Stimulated activated memory B cell treated with anti-CD40 and anti-IgM and Interleukin-4, amounts not matched to agents 10 μg/mL and 1 μg/mL and 100 μg/mL, for 72 hours (primary cell): ENCODE data around the gene SYNE4.
A peak's percentile ranks its signal among the peaks of the same experiment; 100 is the strongest.
"Not testable (repeated sequence)": the region's sequence is repeated elsewhere in the genome, so short reads cannot be mapped to it uniquely, and the experiment has no call there.

Experiments
- ATAC-seq: fragments of 150-1000 bp; cut with Tn5 transposase; 2 replicates; pipeline ENCODE4 v1.10.0; 2021
- H3K27ac Mint-ChIP-seq: one replicate; pipeline ENCODE4 v1.8.0; 2022; ENCODE audit warnings: mild to moderate bottlenecking, mixed read lengths
- H3K27me3 Mint-ChIP-seq: one replicate; pipeline ENCODE4 v1.8.0; 2022; ENCODE audit warnings: mixed read lengths
- H3K36me3 Mint-ChIP-seq: one replicate; pipeline ENCODE4 v1.8.0; 2022; ENCODE audit warnings: mixed read lengths
- H3K4me1 Mint-ChIP-seq: one replicate; pipeline ENCODE4 v1.8.0; 2022; ENCODE audit warnings: mixed read lengths
- H3K4me3 Mint-ChIP-seq: one replicate; pipeline ENCODE4 v1.8.0; 2022; ENCODE audit warnings: mild to moderate bottlenecking, moderate library complexity, mixed read lengths
- H3K9me3 Mint-ChIP-seq: one replicate; pipeline ENCODE4 v1.8.0; 2022; ENCODE audit warnings: mixed read lengths

The SYNE4 gene

GRCh38 chr19:35983177-35983576 is 25.4 kb downstream of the SYNE4 start:
- Mint-ChIP-seq H3K27ac (no peak overlapping the region), H3K36me3 (no peaks in the 10 kb centered on the region), H3K9me3 (no peaks in the 10 kb centered on the region), H3K4me1 (peaks cover 9% of the 10 kb centered on the region), H3K4me3 (no peak overlapping the region), H3K27me3 (peaks cover 85% of the 10 kb centered on the region)
- ATAC-seq: no peak

- H3K27ac Mint-ChIP-seq, ATAC-seq, H3K4me3 Mint-ChIP-seq, H3K4me1 Mint-ChIP-seq, H3K9me3 Mint-ChIP-seq, H3K36me3 Mint-ChIP-seq: not testable (repeated sequence)
- peaks cover 78% of the 10 kb centered on the region for H3K27me3 Mint-ChIP-seq
Observed at GRCh38 chr19:35980997-35981396, 27.6 kb downstream of the SYNE4 start.

- H3K27ac Mint-ChIP-seq: no peak overlapping the region
- H3K36me3 Mint-ChIP-seq: no peaks in the 10 kb centered on the region
- no peaks in the 10 kb centered on the region for H3K4me1 Mint-ChIP-seq
- H3K27me3 Mint-ChIP-seq: peaks cover 58% of the 10 kb centered on the region
- no peak overlapping the region for H3K4me3 Mint-ChIP-seq
- no peak for ATAC-seq
- H3K9me3 Mint-ChIP-seq: no peaks in the 10 kb centered on the region
Observed at GRCh38 chr19:35978832-35979365, 29.7 kb downstream of the SYNE4 start.

- H3K27ac Mint-ChIP-seq: no peak overlapping the region
- no peaks in the 10 kb centered on the region for H3K36me3 Mint-ChIP-seq
- ATAC-seq: no peak
- peaks cover 51% of the 10 kb centered on the region for H3K27me3 Mint-ChIP-seq
- H3K9me3 Mint-ChIP-seq: no peaks in the 10 kb centered on the region
- no peaks in the 10 kb centered on the region for H3K4me1 Mint-ChIP-seq
- H3K4me3 Mint-ChIP-seq: no peak overlapping the region
Observed at GRCh38 chr19:35978271-35978670, 30.3 kb downstream of the SYNE4 start.

GRCh38 chr19:35977446-35978222 is 31.0 kb downstream of the SYNE4 start:
- no peaks in the 10 kb centered on the region for H3K36me3 Mint-ChIP-seq
- no peak overlapping the region for H3K4me3 Mint-ChIP-seq
- no peaks in the 10 kb centered on the region for H3K4me1 Mint-ChIP-seq
- H3K27ac Mint-ChIP-seq: no peak overlapping the region
- H3K9me3 Mint-ChIP-seq: no peaks in the 10 kb centered on the region
- H3K27me3 Mint-ChIP-seq: peaks cover 46% of the 10 kb centered on the region
- peak; percentile 55 for ATAC-seq

GRCh38 chr19:35975608-35976214 is 32.9 kb downstream of the SYNE4 start:
- H3K4me3 Mint-ChIP-seq: no peak overlapping the region
- no peak overlapping the region for H3K27ac Mint-ChIP-seq
- no peaks in the 10 kb centered on the region for H3K9me3 Mint-ChIP-seq
- H3K4me1 Mint-ChIP-seq: no peaks in the 10 kb centered on the region
- H3K36me3 Mint-ChIP-seq: no peaks in the 10 kb centered on the region
- peaks cover 29% of the 10 kb centered on the region for H3K27me3 Mint-ChIP-seq
- no peak for ATAC-seq

GRCh38 chr19:35973487-35973886 is 35.1 kb downstream of the SYNE4 start:
- no peak overlapping the region for H3K4me3 Mint-ChIP-seq
- H3K4me1 Mint-ChIP-seq: no peaks in the 10 kb centered on the region
- no peaks in the 10 kb centered on the region for H3K9me3 Mint-ChIP-seq
- no peak overlapping the region for H3K27ac Mint-ChIP-seq
- H3K27me3 Mint-ChIP-seq: peaks cover 18% of the 10 kb centered on the region
- ATAC-seq: no peak
- no peaks in the 10 kb centered on the region for H3K36me3 Mint-ChIP-seq

GRCh38 chr19:35966771-35967170 is 41.8 kb downstream of the SYNE4 start:
- Mint-ChIP-seq H3K27ac (no peak overlapping the region), H3K27me3 (peaks cover 26% of the 10 kb centered on the region), H3K4me1 (no peaks in the 10 kb centered on the region), H3K4me3 (no peak overlapping the region), H3K9me3 (no peaks in the 10 kb centered on the region), H3K36me3 (no peaks in the 10 kb centered on the region)
- ATAC-seq: no peak

GRCh38 chr19:35963514-35963913 is 45.1 kb downstream of the SYNE4 start:
- Mint-ChIP-seq H3K4me3 (no peak overlapping the region), H3K27me3 (peaks cover 41% of the 10 kb centered on the region), H3K27ac (no peak overlapping the region), H3K9me3 (no peaks in the 10 kb centered on the region), H3K36me3 (no peaks in the 10 kb centered on the region), H3K4me1 (peaks cover 5% of the 10 kb centered on the region)
- ATAC-seq: no peak

GRCh38 chr19:35960432-35960972 is 48.1 kb downstream of the SYNE4 start:
- Mint-ChIP-seq H3K4me1 (peaks cover 5% of the 10 kb centered on the region), H3K27me3 (peaks cover 28% of the 10 kb centered on the region), H3K27ac (no peak overlapping the region), H3K9me3 (peaks cover 2% of the 10 kb centered on the region), H3K36me3 (no peaks in the 10 kb centered on the region), H3K4me3 (no peak overlapping the region)
- ATAC-seq: no peak

- no peak for ATAC-seq
- peaks cover 26% of the 10 kb centered on the region for H3K27me3 Mint-ChIP-seq
- H3K27ac Mint-ChIP-seq: no peak overlapping the region
- no peaks in the 10 kb centered on the region for H3K36me3 Mint-ChIP-seq
- H3K9me3 Mint-ChIP-seq: peaks cover 2% of the 10 kb centered on the region
- peaks cover 5% of the 10 kb centered on the region for H3K4me1 Mint-ChIP-seq
- no peak overlapping the region for H3K4me3 Mint-ChIP-seq
Observed at GRCh38 chr19:35959968-35960320, 48.7 kb downstream of the SYNE4 start.

GRCh38 chr19:35959040-35959967 is 49.3 kb downstream of the SYNE4 start:
- Mint-ChIP-seq H3K9me3 (peaks cover 2% of the 10 kb centered on the region), H3K36me3 (no peaks in the 10 kb centered on the region), H3K4me1 (peaks cover 6% of the 10 kb centered on the region), H3K27me3 (peaks cover 26% of the 10 kb centered on the region), H3K27ac (no peak overlapping the region), H3K4me3 (no peak overlapping the region)
- peak; percentile 84 for ATAC-seq

- Mint-ChIP-seq H3K36me3 (no peaks in the 10 kb centered on the region), H3K4me3 (peak overlapping the region; percentile 22), H3K27ac (no peak overlapping the region), H3K27me3 (peaks cover 26% of the 10 kb centered on the region), H3K9me3 (peaks cover 2% of the 10 kb centered on the region), H3K4me1 (peaks cover 12% of the 10 kb centered on the region)
- no peak for ATAC-seq
Observed at GRCh38 chr19:35958660-35959039, 50.0 kb downstream of the SYNE4 start.

- H3K27ac Mint-ChIP-seq, ATAC-seq, H3K9me3 Mint-ChIP-seq, H3K4me3 Mint-ChIP-seq, H3K36me3 Mint-ChIP-seq: not testable (repeated sequence)
- Mint-ChIP-seq H3K27me3 (peaks cover 26% of the 10 kb centered on the region), H3K4me1 (peaks cover 24% of the 10 kb centered on the region)
Observed at GRCh38 chr19:35957411-35957810, 51.2 kb downstream of the SYNE4 start.
